Measurements from ENCODE around the gene SPTBN5.
A peak's percentile ranks its signal among the peaks of the same experiment; 100 is the strongest.

SPTBN5 gene

DNA sequence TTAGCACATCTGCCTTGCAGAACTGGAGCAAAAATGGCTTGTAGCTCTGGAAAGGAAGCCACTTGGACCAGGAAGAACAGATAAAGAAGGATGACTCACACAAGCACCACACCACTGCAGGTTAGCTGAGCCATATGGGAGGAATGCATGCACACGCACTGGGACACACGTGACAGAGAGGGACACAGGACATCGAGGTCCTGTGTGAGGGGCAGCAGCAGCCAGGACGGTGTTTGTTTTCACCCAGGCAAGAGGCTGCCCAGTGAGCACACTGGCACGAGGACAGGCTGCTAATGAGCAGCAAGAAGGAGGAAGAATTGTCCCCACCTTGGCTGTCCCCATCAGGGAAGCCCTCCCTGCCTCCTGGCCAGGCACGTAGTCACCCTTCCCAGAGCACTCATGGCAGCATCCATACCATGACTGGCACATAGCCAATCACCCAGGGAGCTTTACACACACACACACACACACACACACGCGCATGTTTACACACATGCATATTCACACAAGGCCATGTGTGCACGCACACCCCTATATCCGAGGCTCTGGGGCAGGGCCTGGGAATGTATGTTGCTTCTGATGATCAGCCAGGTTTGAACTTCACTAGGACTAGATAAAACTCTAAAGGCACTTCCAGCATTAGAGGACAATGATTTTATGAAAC, 24.0 kb upstream of the SPTBN5 start:
- H3K23ac ChIP-seq (ENCODE audit: low read length): no peak overlapping the region
- no peak overlapping the region for H3K4me2 ChIP-seq (ENCODE audit: low read length)
- H3K4me3 ChIP-seq (ENCODE audit: low read depth, low read length): no peak overlapping the region
- no peak overlapping the region for H3K14ac ChIP-seq (ENCODE audit: low read length)
- H2BK12ac ChIP-seq (ENCODE audit: low read length): no peak overlapping the region
- peaks cover 10 to 14% of the 10 kb centered on the region in 2 experiments for H3K36me3 ChIP-seq (ENCODE audit: control insufficient read depth in 1 of 2, insufficient read depth in 2 of 2, low read length in 2 of 2)
- no peaks in the 10 kb centered on the region for H3K79me1 ChIP-seq (ENCODE audit: low read length)
- no peaks in the 10 kb centered on the region for H3K79me2 ChIP-seq (ENCODE audit: control insufficient read depth, insufficient read depth, low read length, poor library complexity)
- peaks cover 10 to 11% of the 10 kb centered on the region in 2 experiments for H3K4me1 ChIP-seq (ENCODE audit: control insufficient read depth in 1 of 2, insufficient read depth in 2 of 2, low read length in 2 of 2)
- H3K27me3 ChIP-seq (ENCODE audit: insufficient read depth, low read length): no peaks in the 10 kb centered on the region
- no peak overlapping the region for H3K18ac ChIP-seq (ENCODE audit: low read length)
- H3K9ac ChIP-seq (ENCODE audit: low read length): no peak overlapping the region
- H3K4ac ChIP-seq (ENCODE audit: low read depth, low read length): no peak overlapping the region
- no peak overlapping the region for H2BK5ac ChIP-seq (ENCODE audit: low read depth, low read length, poor library complexity)
- no peaks in the 10 kb centered on the region for H3K9me3 ChIP-seq (ENCODE audit: insufficient read depth, low read depth, low read length)
- H2AFZ ChIP-seq (ENCODE audit: insufficient read depth, low read length, poor library complexity): peak overlapping the region; percentile 38
- no peak overlapping the region for H3K27ac ChIP-seq (ENCODE audit: low read depth, low read length)
- no peak overlapping the region for H2AK5ac ChIP-seq (ENCODE audit: low read length)
- no CpG with 5 or more reads among the region's 10 CpGs for WGBS (ENCODE audit: extremely low coverage, insufficient coverage, insufficient read length)
- no peak overlapping the region for H4K8ac ChIP-seq (ENCODE audit: low read depth, low read length)
- H2BK120ac ChIP-seq (ENCODE audit: insufficient read depth, low read length, poor library complexity): no peak overlapping the region
- no peak overlapping the region for H4K12ac ChIP-seq (ENCODE audit: low read depth, low read length)
- H4K91ac ChIP-seq (ENCODE audit: low read depth, low read length): no peak overlapping the region
- DNase-seq: peak; percentile 47 to 68

DNA sequence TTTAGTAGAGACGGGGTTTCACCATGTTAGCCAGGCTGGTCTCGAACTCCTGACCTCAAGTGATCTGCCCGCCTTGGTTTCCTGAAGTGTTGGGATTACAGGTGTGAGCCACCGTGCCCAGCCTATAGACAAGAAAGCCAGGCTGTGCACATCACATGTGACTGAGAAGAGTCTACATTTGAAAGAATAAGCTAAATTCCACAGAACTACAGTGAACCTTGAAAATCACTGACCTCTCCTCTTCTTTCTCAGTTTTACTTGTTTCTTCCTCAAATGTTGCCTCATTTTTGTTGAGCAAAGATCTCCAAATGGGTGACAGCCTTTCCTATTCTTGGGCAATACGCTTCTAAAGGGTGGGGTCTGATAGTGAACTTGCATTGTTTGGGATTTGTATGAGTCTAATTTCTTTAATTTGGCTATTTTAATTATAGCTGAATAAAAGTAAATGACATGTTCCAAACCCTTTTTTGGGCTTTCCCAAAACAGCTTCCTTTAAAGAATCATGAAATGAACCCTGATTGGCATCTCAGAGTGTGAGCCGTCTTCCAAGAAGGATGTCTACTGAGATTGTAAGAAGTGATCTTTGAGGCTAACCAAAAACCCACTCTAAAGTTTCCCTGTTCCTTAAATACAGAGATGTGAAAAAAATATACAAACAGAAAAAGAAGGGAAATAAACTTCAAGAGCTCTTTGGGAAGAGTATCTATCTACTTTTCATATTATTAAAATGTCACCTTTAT, 21.6 kb upstream of the SPTBN5 start:
- DNase-seq: no peak
- WGBS (ENCODE audit: extremely low coverage, insufficient coverage, insufficient read length): no CpG with 5 or more reads among the region's 6 CpGs
- Histone ChIP-seq H3K79me1 (ENCODE audit: low read length) (no peaks in the 10 kb centered on the region), H2BK5ac (ENCODE audit: low read depth, low read length, poor library complexity) (no peak overlapping the region), H4K12ac (ENCODE audit: low read depth, low read length) (no peak overlapping the region), H4K91ac (ENCODE audit: low read depth, low read length) (no peak overlapping the region), H3K4me3 (ENCODE audit: low read depth, low read length) (no peak overlapping the region), H3K18ac (ENCODE audit: low read length) (no peak overlapping the region), H3K23ac (ENCODE audit: low read length) (no peak overlapping the region), H3K9me3 (ENCODE audit: insufficient read depth, low read depth, low read length) (no peaks in the 10 kb centered on the region), H3K36me3 (ENCODE audit: control insufficient read depth in 1 of 2, insufficient read depth in 2 of 2, low read length in 2 of 2) (peaks cover 16 to 21% of the 10 kb centered on the region in 2 experiments), H2BK120ac (ENCODE audit: insufficient read depth, low read length, poor library complexity) (no peak overlapping the region), H3K27ac (ENCODE audit: low read depth, low read length) (no peak overlapping the region), H3K4me2 (ENCODE audit: low read length) (no peak overlapping the region), H2AFZ (ENCODE audit: insufficient read depth, low read length, poor library complexity) (no peak overlapping the region), H2BK12ac (ENCODE audit: low read length) (no peak overlapping the region), H3K9ac (ENCODE audit: low read length) (no peak overlapping the region), H3K4me1 (ENCODE audit: control insufficient read depth in 1 of 2, insufficient read depth in 2 of 2, low read length in 2 of 2) (peaks cover 10 to 12% of the 10 kb centered on the region in 2 experiments), H3K14ac (ENCODE audit: low read length) (no peak overlapping the region), H3K79me2 (ENCODE audit: control insufficient read depth, insufficient read depth, low read length, poor library complexity) (no peaks in the 10 kb centered on the region), H3K27me3 (ENCODE audit: insufficient read depth, low read length) (no peaks in the 10 kb centered on the region), H3K4ac (ENCODE audit: low read depth, low read length) (no peak overlapping the region), H2AK5ac (ENCODE audit: low read length) (no peak overlapping the region), H4K8ac (ENCODE audit: low read depth, low read length) (no peak overlapping the region)

DNA sequence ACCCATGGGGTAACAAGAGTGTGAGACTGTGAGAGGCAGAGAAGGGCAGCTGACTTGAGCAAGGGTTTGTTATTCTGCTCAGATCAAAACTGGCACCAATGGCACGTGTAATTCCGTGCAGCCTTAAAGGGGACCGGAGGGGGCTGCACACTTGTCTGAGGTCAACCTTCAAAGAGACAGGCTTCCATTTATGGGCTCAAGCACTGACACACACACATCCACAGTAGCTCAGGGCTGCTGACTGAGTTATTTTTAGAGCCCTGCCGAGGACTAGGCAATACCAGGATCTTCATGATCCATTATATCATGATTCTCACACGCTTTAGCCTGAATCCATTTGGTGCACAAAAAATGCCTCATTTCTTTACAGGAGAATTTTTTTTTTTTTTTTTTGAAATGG, 20.6 kb upstream of the SPTBN5 start:
- no peaks in the 10 kb centered on the region for H3K79me1 ChIP-seq (ENCODE audit: low read length)
- no peak overlapping the region for H3K4ac ChIP-seq (ENCODE audit: low read depth, low read length)
- no peak overlapping the region for H3K23ac ChIP-seq (ENCODE audit: low read length)
- H3K36me3 ChIP-seq (ENCODE audit: control insufficient read depth in 1 of 2, insufficient read depth in 2 of 2, low read length in 2 of 2): peaks cover 17 to 23% of the 10 kb centered on the region in 2 experiments
- no peak overlapping the region for H2AFZ ChIP-seq (ENCODE audit: insufficient read depth, low read length, poor library complexity)
- WGBS (ENCODE audit: extremely low coverage, insufficient coverage, insufficient read length): no CpG with 5 or more reads among the region's 5 CpGs
- no peak overlapping the region for H3K14ac ChIP-seq (ENCODE audit: low read length)
- H3K4me1 ChIP-seq (ENCODE audit: control insufficient read depth in 1 of 2, insufficient read depth in 2 of 2, low read length in 2 of 2): peaks cover 10 to 12% of the 10 kb centered on the region in 2 experiments
- H3K9me3 ChIP-seq (ENCODE audit: insufficient read depth, low read depth, low read length): no peaks in the 10 kb centered on the region
- no peak overlapping the region for H4K12ac ChIP-seq (ENCODE audit: low read depth, low read length)
- H3K9ac ChIP-seq (ENCODE audit: low read length): no peak overlapping the region
- DNase-seq: no peak
- H3K18ac ChIP-seq (ENCODE audit: low read length): no peak overlapping the region
- no peak overlapping the region for H4K91ac ChIP-seq (ENCODE audit: low read depth, low read length)
- H3K4me3 ChIP-seq (ENCODE audit: low read depth, low read length): no peak overlapping the region
- no peaks in the 10 kb centered on the region for H3K27me3 ChIP-seq (ENCODE audit: insufficient read depth, low read length)
- no peaks in the 10 kb centered on the region for H3K79me2 ChIP-seq (ENCODE audit: control insufficient read depth, insufficient read depth, low read length, poor library complexity)
- H4K8ac ChIP-seq (ENCODE audit: low read depth, low read length): no peak overlapping the region
- no peak overlapping the region for H2BK120ac ChIP-seq (ENCODE audit: insufficient read depth, low read length, poor library complexity)
- no peak overlapping the region for H3K27ac ChIP-seq (ENCODE audit: low read depth, low read length)
- H2BK12ac ChIP-seq (ENCODE audit: low read length): no peak overlapping the region
- H3K4me2 ChIP-seq (ENCODE audit: low read length): no peak overlapping the region
- H2BK5ac ChIP-seq (ENCODE audit: low read depth, low read length, poor library complexity): no peak overlapping the region
- no peak overlapping the region for H2AK5ac ChIP-seq (ENCODE audit: low read length)

DNA sequence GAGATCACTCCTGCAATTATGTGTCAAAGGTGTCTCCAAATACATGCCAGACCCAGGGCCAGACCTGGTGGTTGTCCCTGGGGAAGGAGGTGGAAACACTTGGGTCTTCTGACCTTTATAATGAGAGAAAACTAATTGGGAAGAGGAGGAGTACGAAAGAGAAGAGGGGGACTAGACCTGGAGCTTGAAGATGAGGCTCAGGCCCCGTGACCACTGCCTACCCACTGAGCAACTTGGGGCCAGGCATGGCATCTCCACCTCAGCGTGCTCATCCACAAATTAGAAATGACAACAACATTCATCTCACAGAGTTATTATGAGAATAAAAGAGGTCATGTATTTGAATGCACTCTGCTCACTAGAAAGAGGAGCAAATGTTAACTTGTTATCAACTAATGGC, 19.4 kb upstream of the SPTBN5 start:
- Histone ChIP-seq H2AFZ (ENCODE audit: insufficient read depth, low read length, poor library complexity) (no peak overlapping the region), H4K8ac (ENCODE audit: low read depth, low read length) (no peak overlapping the region), H3K9me3 (ENCODE audit: insufficient read depth, low read depth, low read length) (peaks cover 1% of the 10 kb centered on the region), H4K12ac (ENCODE audit: low read depth, low read length) (no peak overlapping the region), H3K4me1 (ENCODE audit: control insufficient read depth in 1 of 2, insufficient read depth in 2 of 2, low read length in 2 of 2) (peaks cover 10 to 12% of the 10 kb centered on the region in 2 experiments), H3K14ac (ENCODE audit: low read length) (no peak overlapping the region), H3K9ac (ENCODE audit: low read length) (no peak overlapping the region), H2BK5ac (ENCODE audit: low read depth, low read length, poor library complexity) (no peak overlapping the region), H3K36me3 (ENCODE audit: control insufficient read depth in 1 of 2, insufficient read depth in 2 of 2, low read length in 2 of 2) (peaks cover 18 to 23% of the 10 kb centered on the region in 2 experiments), H3K18ac (ENCODE audit: low read length) (no peak overlapping the region), H4K91ac (ENCODE audit: low read depth, low read length) (no peak overlapping the region), H2BK12ac (ENCODE audit: low read length) (no peak overlapping the region), H3K27me3 (ENCODE audit: insufficient read depth, low read length) (no peaks in the 10 kb centered on the region), H3K4me3 (ENCODE audit: low read depth, low read length) (no peak overlapping the region), H3K27ac (ENCODE audit: low read depth, low read length) (no peak overlapping the region), H3K79me1 (ENCODE audit: low read length) (no peaks in the 10 kb centered on the region), H3K23ac (ENCODE audit: low read length) (no peak overlapping the region), H3K4me2 (ENCODE audit: low read length) (no peak overlapping the region), H2AK5ac (ENCODE audit: low read length) (no peak overlapping the region), H3K79me2 (ENCODE audit: control insufficient read depth, insufficient read depth, low read length, poor library complexity) (no peaks in the 10 kb centered on the region), H2BK120ac (ENCODE audit: insufficient read depth, low read length, poor library complexity) (no peak overlapping the region), H3K4ac (ENCODE audit: low read depth, low read length) (no peak overlapping the region)
- no peak for DNase-seq
- WGBS (ENCODE audit: extremely low coverage, insufficient coverage, insufficient read length): no CpG with 5 or more reads among the region's 3 CpGs

Data from trophoblast cell (in vitro differentiated cells and primary cell).